Kidney epithelial cell (primary cell): ENCODE measurements around the gene UQCC2. TPM values are rescaled to one million over a fixed set of nuclear protein-coding genes. Genes with fewer than 3 reads are reported as not detected.

Experiments used
- DNase-seq: peaks from one replicate; pipeline ENCODE4 v3.0.0-alpha.2; 2010; ENCODE audit warnings: low read depth
- H3K27me3 ChIP-seq: 2 replicates; pipeline ENCODE4 v1.6.0; 2011; ENCODE audit warnings: low read length; ENCODE audit not compliant: control insufficient read depth, insufficient read depth
- H3K36me3 ChIP-seq: 2 replicates; pipeline ENCODE4 v1.5.1; 2011; ENCODE audit warnings: low read length; ENCODE audit not compliant: control insufficient read depth, insufficient read depth
- H3K4me3 ChIP-seq: 2 replicates; pipeline ENCODE4 v1.5.1; 2011; ENCODE audit warnings: low read depth, mild to moderate bottlenecking, control low read depth, low read length
- CTCF ChIP-seq: IDR thresholded peaks from 2 replicates; pipeline ENCODE4 v1.5.1; 2011; ENCODE audit warnings: mild to moderate bottlenecking, moderate library complexity, low read length, control low read depth, inconsistent platforms; ENCODE audit not compliant: insufficient read depth, poor library complexity, severe bottlenecking
- total RNA-seq: library from RNA; depleted of rRNA; stranded (reverse); fragments of >200 nt; gene quantifications from 2 replicates; pipeline ENCODE4 v1.2.3, GENCODE V29; 2015

Gene UQCC2
- total RNA-seq, 1 donor from 2014 or later = 38.4 TPM

GRCh38 chr6:33691456-33692077, 19.9 kb downstream of the UQCC2 start:
- H3K4me3 ChIP-seq = no peak overlapping the region
- no peak for TF ChIP-seq CTCF
- DNase-seq = no peak
- H3K27me3 ChIP-seq = no peaks in the 10 kb centered on the region
- peaks cover 14% of the 10 kb centered on the region for H3K36me3 ChIP-seq

- Histone ChIP-seq H3K27me3 (no peaks in the 10 kb centered on the region), H3K36me3 (peaks cover 14% of the 10 kb centered on the region), H3K4me3 (no peak overlapping the region)
- DNase-seq = no peak
- TF ChIP-seq CTCF = no peak
These were observed 20.7 kb downstream of the UQCC2 start for GRCh38 chr6:33690766-33691165.

GRCh38 chr6:33689879-33690278, 21.6 kb downstream of the UQCC2 start:
- no peak overlapping the region for H3K4me3 ChIP-seq
- peaks cover 10% of the 10 kb centered on the region for H3K36me3 ChIP-seq
- H3K27me3 ChIP-seq = no peaks in the 10 kb centered on the region
- DNase-seq = no peak
- TF ChIP-seq CTCF = no peak

GRCh38 chr6:33689148-33689494, 22.4 kb downstream of the UQCC2 start:
- Histone ChIP-seq H3K27me3 (no peaks in the 10 kb centered on the region), H3K4me3 (no peak overlapping the region), H3K36me3 (peaks cover 12% of the 10 kb centered on the region)
- no peak for DNase-seq
- no peak for TF ChIP-seq CTCF

- Histone ChIP-seq H3K4me3 (no peak overlapping the region), H3K36me3 (peaks cover 14% of the 10 kb centered on the region), H3K27me3 (no peaks in the 10 kb centered on the region)
- no peak for TF ChIP-seq CTCF
- no peak for DNase-seq
These were observed 22.9 kb downstream of the UQCC2 start for GRCh38 chr6:33688451-33689147.

GRCh38 chr6:33688006-33688405, 23.5 kb downstream of the UQCC2 start:
- no peak for DNase-seq
- TF ChIP-seq CTCF = no peak
- Histone ChIP-seq H3K36me3 (peaks cover 12% of the 10 kb centered on the region), H3K27me3 (no peaks in the 10 kb centered on the region), H3K4me3 (no peak overlapping the region)
